Gastrocnemius medialis (tissue), 4 donors: Measurements from ENCODE around the gene NEK6. TPM values are rescaled to one million over a fixed set of nuclear protein-coding genes. Genes with fewer than 3 reads are reported as not detected.

Source experiments
- ATAC-seq, 2 donors: fragments of 150-250 bp; one replicate each; pipeline ENCODE4 v1.9.1; 2016
- DNase-seq, 2 donors: peaks; one replicate each; pipeline ENCODE4 v3.0.0-alpha.2; 2019
- H3K27ac ChIP-seq, 4 donors: fragments of 200-600 bp; sonication (generic); 1 replicate in 1 of 4; 2 replicates in 3 of 4; pipeline ENCODE4 v1.5.1; 2016 to 2018; ENCODE audit warnings: mild to moderate bottlenecking in 2 of 4, moderate library complexity in 1 of 4
- H3K27me3 ChIP-seq, 3 donors: fragments of 200-600 bp; sonication (generic) in 2 of 3; 1 replicate in 1 of 3; 2 replicates in 2 of 3; pipeline versions ENCODE4 v1.5.1 to v1.6.0; 2016 to 2019; ENCODE audit warnings: mild to moderate bottlenecking in 1 of 3, moderate library complexity in 1 of 3
- H3K36me3 ChIP-seq, 2 donors: fragments of 200-600 bp; sonication (generic) in 1 of 2; one replicate each; pipeline ENCODE4 v1.5.1; 2017 to 2018
- H3K4me1 ChIP-seq, 2 donors: fragments of 200-600 bp; sonication (generic) in 1 of 2; one replicate each; pipeline ENCODE4 v1.5.1; 2016 to 2017; ENCODE audit warnings: mild to moderate bottlenecking in 2 of 2
- H3K4me3 ChIP-seq, 4 donors: fragments of 200-600 bp; sonication (generic) in 3 of 4; 1 replicate in 1 of 4; 2 replicates in 3 of 4; pipeline ENCODE4 v1.5.1; 2016 to 2019; ENCODE audit warnings: mild to moderate bottlenecking in 2 of 4
- H3K9me3 ChIP-seq, 3 donors: fragments of 200-600 bp; sonication (generic) in 2 of 3; 1 replicate in 1 of 3; 2 replicates in 2 of 3; pipeline ENCODE4 v1.5.1; 2016 to 2019
- POLR2A ChIP-seq, 2 donors: fragments of 450-650 bp; IDR thresholded peaks; one replicate each; pipeline ENCODE4 v1.6.1; 2017; ENCODE audit warnings: antibody characterized with exemption in 2 of 2, mild to moderate bottlenecking in 2 of 2, moderate library complexity in 2 of 2
- in situ Hi-C, 4 donors: fragments of 200-750 bp; cut with MboI; loops; one replicate each; pipeline versions ENCODE4 v1.15.0 to v1.8.0; 2017; ENCODE audit warnings: low sequenced_read_pairs in 4 of 4
- intact Hi-C: fragments of 100-400 bp; cut with DNase I; formaldehyde crosslinking; loops from one replicate; pipeline ENCODE4 v1.15.1; 2023; ENCODE audit warnings: low total_unique reads
- total RNA-seq, 4 donors: library from RNA; depleted of rRNA; stranded (reverse); fragments of >200 nt; gene quantifications; one replicate each; pipeline versions ENCODE4 v1.1.0 to v1.2.3, GENCODE V29; 2016
- TF ChIP-seq, protein P1 (sequence below), 5 experiments: fragments of 450-650 bp in 3 of 5; fragments of 200-600 bp in 2 of 5; sonication (generic) in 2 of 5; IDR thresholded peaks in 4 of 5; conservative IDR thresholded peaks in 1 of 5; 1 replicate in 4 of 5; 2 replicates in 1 of 5; pipeline ENCODE4 v1.5.1; 2016 to 2019; ENCODE audit warnings: antibody characterized with exemption in 5 of 5, mild to moderate bottlenecking in 3 of 5, moderate library complexity in 3 of 5

Gene NEK6
- total RNA-seq, 4 donors from 2014 or later, result 2.3 to 10.1 (median 3.5) TPM

- Histone ChIP-seq H3K36me3 (no peaks in the 10 kb centered on the region), H3K4me1 (peaks cover 40 to 44% of the 10 kb centered on the region in 2 donors), H3K9me3 (no peaks in the 10 kb centered on the region), H3K27ac (no peak overlapping the region), H3K27me3 (no peaks in the 10 kb centered on the region), H3K4me3 (no peak overlapping the region)
- ATAC-seq, result no peak
- in situ Hi-C loops, result no loop called here
- intact Hi-C loops, result no loop called here
- no peak for TF ChIP-seq POLR2A (IDR thresholded peaks at IDR 0.05)
- TF ChIP-seq, protein P1, sequence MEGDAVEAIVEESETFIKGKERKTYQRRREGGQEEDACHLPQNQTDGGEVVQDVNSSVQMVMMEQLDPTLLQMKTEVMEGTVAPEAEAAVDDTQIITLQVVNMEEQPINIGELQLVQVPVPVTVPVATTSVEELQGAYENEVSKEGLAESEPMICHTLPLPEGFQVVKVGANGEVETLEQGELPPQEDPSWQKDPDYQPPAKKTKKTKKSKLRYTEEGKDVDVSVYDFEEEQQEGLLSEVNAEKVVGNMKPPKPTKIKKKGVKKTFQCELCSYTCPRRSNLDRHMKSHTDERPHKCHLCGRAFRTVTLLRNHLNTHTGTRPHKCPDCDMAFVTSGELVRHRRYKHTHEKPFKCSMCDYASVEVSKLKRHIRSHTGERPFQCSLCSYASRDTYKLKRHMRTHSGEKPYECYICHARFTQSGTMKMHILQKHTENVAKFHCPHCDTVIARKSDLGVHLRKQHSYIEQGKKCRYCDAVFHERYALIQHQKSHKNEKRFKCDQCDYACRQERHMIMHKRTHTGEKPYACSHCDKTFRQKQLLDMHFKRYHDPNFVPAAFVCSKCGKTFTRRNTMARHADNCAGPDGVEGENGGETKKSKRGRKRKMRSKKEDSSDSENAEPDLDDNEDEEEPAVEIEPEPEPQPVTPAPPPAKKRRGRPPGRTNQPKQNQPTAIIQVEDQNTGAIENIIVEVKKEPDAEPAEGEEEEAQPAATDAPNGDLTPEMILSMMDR (IDR thresholded peaks at IDR 0.05 in 4 of 5, conservative IDR thresholded peaks at IDR 0.05 in 1 of 5), result peak in 1 of 5 experiments; percentile 6
- no peak for DNase-seq
Measured at GRCh38 chr9:124368692-124369091, 110.9 kb downstream of the NEK6 start.

GRCh38 chr9:124369231-124369797, 111.6 kb downstream of the NEK6 start:
- in situ Hi-C loops (no loop called here), intact Hi-C loops (no loop called here)
- H3K36me3 ChIP-seq, result no peaks in the 10 kb centered on the region
- H3K27me3 ChIP-seq, result no peaks in the 10 kb centered on the region
- no peak overlapping the region for H3K27ac ChIP-seq
- TF ChIP-seq, protein P1 (IDR thresholded peaks at IDR 0.05 in 4 of 5, conservative IDR thresholded peaks at IDR 0.05 in 1 of 5), result no peak
- DNase-seq (no peak), ATAC-seq (no peak)
- H3K4me3 ChIP-seq, result no peak overlapping the region
- H3K4me1 ChIP-seq, result peaks cover 34 to 39% of the 10 kb centered on the region in 2 donors
- no peaks in the 10 kb centered on the region for H3K9me3 ChIP-seq

- in situ Hi-C loops (no loop called here), intact Hi-C loops (no loop called here)
- H3K27ac ChIP-seq, result peak overlapping the region in 1 of 4 donors; percentile 8
- DNase-seq (no peak), ATAC-seq (no peak)
- no peaks in the 10 kb centered on the region for H3K9me3 ChIP-seq
- TF ChIP-seq POLR2A (IDR thresholded peaks at IDR 0.05), result no peak
- peaks cover 34 to 39% of the 10 kb centered on the region in 2 donors for H3K4me1 ChIP-seq
- H3K4me3 ChIP-seq, result no peak overlapping the region
- no peaks in the 10 kb centered on the region for H3K27me3 ChIP-seq
- no peaks in the 10 kb centered on the region for H3K36me3 ChIP-seq
Measured at GRCh38 chr9:124370896-124371582, 113.3 kb downstream of the NEK6 start.

DNA sequence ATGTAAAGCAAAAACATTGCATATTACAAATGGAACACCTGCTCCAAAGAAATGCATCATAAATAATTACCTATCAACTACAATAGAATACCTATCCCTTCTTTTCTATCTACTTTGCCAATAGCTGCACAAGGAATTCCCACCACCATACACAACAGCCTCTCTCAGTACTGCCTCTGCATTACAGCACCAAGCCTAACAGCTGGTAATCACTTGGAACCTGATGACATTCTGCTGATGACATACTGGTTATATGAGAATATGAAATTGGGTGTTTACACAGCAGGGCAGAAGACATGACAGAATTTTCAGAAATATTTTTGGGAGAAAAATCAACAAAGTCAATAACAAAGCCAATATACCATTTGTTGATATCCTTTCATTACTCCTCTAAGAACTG, 114.3 kb downstream of the NEK6 start:
- H3K9me3 ChIP-seq, result no peaks in the 10 kb centered on the region
- no peaks in the 10 kb centered on the region for H3K36me3 ChIP-seq
- peaks cover 34 to 39% of the 10 kb centered on the region in 2 donors for H3K4me1 ChIP-seq
- in situ Hi-C loops, result no loop called here
- TF ChIP-seq, protein P1 (IDR thresholded peaks at IDR 0.05 in 4 of 5, conservative IDR thresholded peaks at IDR 0.05 in 1 of 5), result no peak
- no peak for TF ChIP-seq POLR2A (IDR thresholded peaks at IDR 0.05)
- ATAC-seq (peak; percentile 77 to 78), DNase-seq (no peak)
- no peaks in the 10 kb centered on the region for H3K27me3 ChIP-seq
- no peak overlapping the region for H3K27ac ChIP-seq
- intact Hi-C loops, result no loop called here
- H3K4me3 ChIP-seq, result no peak overlapping the region

GRCh38 chr9:124373386-124373785, 115.6 kb downstream of the NEK6 start:
- H3K4me3 ChIP-seq, result no peak overlapping the region
- H3K27me3 ChIP-seq, result no peaks in the 10 kb centered on the region
- H3K9me3 ChIP-seq, result no peaks in the 10 kb centered on the region
- TF ChIP-seq POLR2A (IDR thresholded peaks at IDR 0.05), result no peak
- H3K4me1 ChIP-seq, result peaks cover 38 to 51% of the 10 kb centered on the region in 2 donors
- H3K36me3 ChIP-seq, result no peaks in the 10 kb centered on the region
- H3K27ac ChIP-seq, result no peak overlapping the region
- in situ Hi-C loops, result no loop called here
- DNase-seq, result no peak
- no peak for ATAC-seq
- intact Hi-C loops, result no loop called here
